Limb (tissue), 2 donors: ENCODE results near the gene KAT6B.
"Not testable (repeated sequence)": the region's sequence is repeated elsewhere in the genome, so short reads cannot be mapped to it uniquely, and the experiment has no call there.

Source experiments
- DNase-seq, 2 donors: peaks; one replicate each; pipeline ENCODE4 v3.0.0-alpha.2; 2016; ENCODE audit errors: extremely low spot score in 2 of 2

Gene KAT6B

GRCh38 chr10:74857586-74857985 lies 31.2 kb downstream of the KAT6B start:
- DNase-seq, result no peak

GRCh38 chr10:74859546-74859945 lies 33.1 kb downstream of the KAT6B start:
- no peak for DNase-seq

- DNase-seq, result no peak
These were observed 36.2 kb downstream of the KAT6B start for GRCh38 chr10:74862625-74863024.

GRCh38 chr10:74863551-74863950 lies 37.2 kb downstream of the KAT6B start:
- DNase-seq, result no peak

- no peak for DNase-seq
These were observed 41.0 kb downstream of the KAT6B start for GRCh38 chr10:74867351-74867750.

GRCh38 chr10:74868392-74868977 lies 42.1 kb downstream of the KAT6B start:
- DNase-seq, result no peak

GRCh38 chr10:74869635-74870034 lies 43.2 kb downstream of the KAT6B start:
- DNase-seq, result no peak

GRCh38 chr10:74870191-74870590 lies 43.8 kb downstream of the KAT6B start:
- no peak for DNase-seq

- DNase-seq, result no peak
These were observed 45.4 kb downstream of the KAT6B start for GRCh38 chr10:74871595-74872382.

GRCh38 chr10:74873803-74874454 lies 47.5 kb downstream of the KAT6B start:
- DNase-seq, result no peak

- no peak for DNase-seq
These were observed 48.2 kb downstream of the KAT6B start for GRCh38 chr10:74874649-74875048.

- no peak for DNase-seq
These were observed 48.7 kb downstream of the KAT6B start for GRCh38 chr10:74875068-74875467.

GRCh38 chr10:74875966-74876365 lies 49.6 kb downstream of the KAT6B start:
- DNase-seq, result no peak

- DNase-seq, result not testable (repeated sequence)
These were observed 50.7 kb downstream of the KAT6B start for GRCh38 chr10:74877054-74877453.

- DNase-seq, result no peak
These were observed 51.5 kb downstream of the KAT6B start for GRCh38 chr10:74877898-74878297.

- no peak for DNase-seq
These were observed 53.6 kb downstream of the KAT6B start for GRCh38 chr10:74880041-74880440.

GRCh38 chr10:74881253-74881884 lies 55.0 kb downstream of the KAT6B start:
- DNase-seq, result no peak

GRCh38 chr10:74882427-74882826 lies 56.0 kb downstream of the KAT6B start:
- no peak for DNase-seq

- DNase-seq, result no peak
These were observed 56.4 kb downstream of the KAT6B start for GRCh38 chr10:74882831-74883230.

- no peak for DNase-seq
These were observed 57.0 kb downstream of the KAT6B start for GRCh38 chr10:74883428-74883827.

- DNase-seq, result no peak
These were observed 61.3 kb downstream of the KAT6B start for GRCh38 chr10:74887614-74888284.
